ENCODE results near the gene HIRA.

- no peak for TF ChIP-seq CTCF (IDR thresholded peaks at IDR 0.05; ENCODE audit: low read length)
- TF ChIP-seq EZH2 (optimal IDR thresholded peaks at IDR 0.05; ENCODE audit: low read depth, low read length): no peak
- no peak for TF ChIP-seq EZH2phosphoT487 (IDR thresholded peaks at IDR 0.05; ENCODE audit: low read length)
Observed at GRCh38 chr22:19455585-19456370, 24.2 kb upstream of the HIRA start.
